ENCODE measurements around the gene GPR160. TPM values are rescaled to one million over a fixed set of nuclear protein-coding genes. Genes with fewer than 3 reads are reported as not detected.

GPR160 gene
- total RNA-seq, 1 experiment from 2014 or later, result 1.8 TPM

DNA sequence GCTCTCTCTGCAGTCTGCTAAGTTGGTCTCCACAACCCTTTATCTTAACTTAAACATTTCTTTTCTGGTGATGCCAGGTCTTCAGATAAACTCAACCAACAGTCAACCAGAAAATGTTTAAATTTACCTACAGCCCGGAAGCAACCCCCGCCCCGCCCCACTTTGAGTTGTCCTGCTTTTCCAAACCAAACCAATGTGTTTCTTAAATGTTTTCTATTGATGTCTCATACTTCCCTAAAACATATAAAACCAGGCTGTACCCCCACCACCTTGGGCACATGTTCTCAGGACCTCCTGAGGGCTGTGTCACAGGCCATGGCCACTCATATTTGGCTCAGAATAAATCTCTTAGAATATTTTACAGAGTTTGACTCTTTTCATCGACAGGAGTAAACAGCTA, 13.2 kb upstream of the GPR160 start:
- DNase-seq (ENCODE audit: unreplicated experiment), result no peak
- Mint-ChIP-seq H3K4me3 (ENCODE audit: unreplicated experiment) (no peak overlapping the region), H3K9me3 (ENCODE audit: unreplicated experiment) (peaks cover 8% of the 10 kb centered on the region), H3K36me3 (ENCODE audit: insufficient read depth, unreplicated experiment) (no peaks in the 10 kb centered on the region), H3K27me3 (ENCODE audit: insufficient read depth, unreplicated experiment) (no peaks in the 10 kb centered on the region), H3K4me1 (ENCODE audit: insufficient read depth, unreplicated experiment) (no peaks in the 10 kb centered on the region), H3K27ac (ENCODE audit: low read depth, unreplicated experiment) (no peak overlapping the region)
- TF ChIP-seq, protein P1, sequence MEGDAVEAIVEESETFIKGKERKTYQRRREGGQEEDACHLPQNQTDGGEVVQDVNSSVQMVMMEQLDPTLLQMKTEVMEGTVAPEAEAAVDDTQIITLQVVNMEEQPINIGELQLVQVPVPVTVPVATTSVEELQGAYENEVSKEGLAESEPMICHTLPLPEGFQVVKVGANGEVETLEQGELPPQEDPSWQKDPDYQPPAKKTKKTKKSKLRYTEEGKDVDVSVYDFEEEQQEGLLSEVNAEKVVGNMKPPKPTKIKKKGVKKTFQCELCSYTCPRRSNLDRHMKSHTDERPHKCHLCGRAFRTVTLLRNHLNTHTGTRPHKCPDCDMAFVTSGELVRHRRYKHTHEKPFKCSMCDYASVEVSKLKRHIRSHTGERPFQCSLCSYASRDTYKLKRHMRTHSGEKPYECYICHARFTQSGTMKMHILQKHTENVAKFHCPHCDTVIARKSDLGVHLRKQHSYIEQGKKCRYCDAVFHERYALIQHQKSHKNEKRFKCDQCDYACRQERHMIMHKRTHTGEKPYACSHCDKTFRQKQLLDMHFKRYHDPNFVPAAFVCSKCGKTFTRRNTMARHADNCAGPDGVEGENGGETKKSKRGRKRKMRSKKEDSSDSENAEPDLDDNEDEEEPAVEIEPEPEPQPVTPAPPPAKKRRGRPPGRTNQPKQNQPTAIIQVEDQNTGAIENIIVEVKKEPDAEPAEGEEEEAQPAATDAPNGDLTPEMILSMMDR (IDR thresholded peaks at IDR 0.05; ENCODE audit: unreplicated experiment), result no peak
- BruUV-seq (replicated peaks), result no TSS peak
- intact Hi-C loops (cut with micrococcal nuclease), result no loop called here
- CTCF ChIA-PET, result no interaction called here
- POLR2A ChIA-PET, result interaction anchor here (1.1 kb wide), 1 partner anchor 157 kb away, joined by 3 read pairs; the partner anchor contains the start of gene PHC3

DNA sequence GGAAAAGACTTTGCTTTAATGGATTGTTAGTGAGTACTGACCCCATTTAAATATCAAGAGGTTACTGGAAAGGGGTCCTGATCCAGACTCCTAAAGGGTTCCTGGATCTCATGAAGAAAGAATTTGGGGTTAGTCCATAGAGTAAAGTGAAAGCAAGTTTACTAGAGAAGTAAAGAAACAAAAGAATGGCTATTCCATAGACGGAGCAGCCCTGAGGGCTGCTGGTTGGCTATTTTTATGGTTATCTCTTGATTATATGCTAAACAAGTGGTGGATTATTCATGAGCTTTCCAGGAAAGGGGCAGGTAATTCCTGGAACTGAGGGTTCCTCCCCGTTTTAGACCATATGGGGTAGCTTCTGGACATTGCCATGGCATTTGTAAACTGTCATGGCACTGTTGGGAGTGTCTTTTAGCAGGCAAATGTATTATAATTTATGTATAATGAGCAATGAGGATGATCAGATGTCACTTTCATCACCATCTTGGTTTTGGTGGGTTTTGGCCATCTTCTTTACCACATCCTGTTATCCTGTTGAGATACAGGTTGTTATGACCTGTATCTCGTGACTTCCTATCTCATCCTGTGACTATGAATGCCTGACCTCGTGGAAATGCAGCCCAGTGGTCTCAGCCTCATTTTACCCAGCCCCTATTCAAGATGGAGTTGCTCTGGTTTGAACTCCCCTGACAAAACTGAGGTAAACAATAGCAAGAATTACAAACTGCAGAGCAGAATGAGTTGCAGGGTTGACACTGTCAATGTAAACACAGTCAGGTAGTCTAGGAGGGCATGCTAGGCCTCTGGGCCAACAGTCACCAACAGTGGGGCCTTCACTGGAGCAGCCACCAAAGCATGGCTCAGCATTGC, 10.3 kb upstream of the GPR160 start:
- Mint-ChIP-seq H3K27ac (ENCODE audit: low read depth, unreplicated experiment) (no peak overlapping the region), H3K4me3 (ENCODE audit: unreplicated experiment) (no peak overlapping the region), H3K27me3 (ENCODE audit: insufficient read depth, unreplicated experiment) (no peaks in the 10 kb centered on the region), H3K9me3 (ENCODE audit: unreplicated experiment) (peaks cover 8% of the 10 kb centered on the region), H3K4me1 (ENCODE audit: insufficient read depth, unreplicated experiment) (no peaks in the 10 kb centered on the region), H3K36me3 (ENCODE audit: insufficient read depth, unreplicated experiment) (no peaks in the 10 kb centered on the region)
- ChIA-PET CTCF (no interaction called here), POLR2A (no interaction called here)
- no TSS peak for BruUV-seq (replicated peaks)
- intact Hi-C loops (cut with micrococcal nuclease), result no loop called here
- TF ChIP-seq, protein P1 (IDR thresholded peaks at IDR 0.05; ENCODE audit: unreplicated experiment), result no peak
- no peak for DNase-seq (ENCODE audit: unreplicated experiment)

DNA sequence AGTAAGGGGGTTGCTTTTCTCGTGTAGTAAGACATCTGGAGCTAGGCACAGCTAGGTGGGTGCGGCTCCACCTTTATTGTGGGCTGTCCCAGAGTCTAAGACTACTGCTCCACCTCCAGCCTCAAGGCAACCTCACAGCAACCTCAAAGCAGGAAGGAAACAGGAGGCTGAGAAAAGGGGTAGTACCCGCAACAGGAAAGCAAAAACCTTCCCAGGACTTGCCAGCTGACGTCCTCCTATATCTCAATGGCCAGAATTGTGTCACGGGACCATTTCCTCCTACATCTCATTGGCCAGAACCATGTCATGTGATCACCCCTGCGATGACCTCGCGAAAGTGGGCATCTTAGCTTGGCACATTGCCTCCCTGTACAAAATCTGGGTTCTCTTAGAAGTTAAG, 4.3 kb upstream of the GPR160 start:
- intact Hi-C loops (cut with micrococcal nuclease), result no loop called here
- Mint-ChIP-seq H3K27ac (ENCODE audit: low read depth, unreplicated experiment) (no peak overlapping the region), H3K36me3 (ENCODE audit: insufficient read depth, unreplicated experiment) (no peaks in the 10 kb centered on the region), H3K9me3 (ENCODE audit: unreplicated experiment) (no peaks in the 10 kb centered on the region), H3K4me1 (ENCODE audit: insufficient read depth, unreplicated experiment) (no peaks in the 10 kb centered on the region), H3K27me3 (ENCODE audit: insufficient read depth, unreplicated experiment) (no peaks in the 10 kb centered on the region), H3K4me3 (ENCODE audit: unreplicated experiment) (no peak overlapping the region)
- TF ChIP-seq, protein P1 (IDR thresholded peaks at IDR 0.05; ENCODE audit: unreplicated experiment), result no peak
- CTCF ChIA-PET, result interaction anchor here (1.0 kb wide), 1 partner anchor 20 kb away, joined by 3 read pairs; no protein-coding TSS in a partner anchor
- no peak for DNase-seq (ENCODE audit: unreplicated experiment)
- BruUV-seq (replicated peaks), result no TSS peak
- POLR2A ChIA-PET, result no interaction called here

DNA sequence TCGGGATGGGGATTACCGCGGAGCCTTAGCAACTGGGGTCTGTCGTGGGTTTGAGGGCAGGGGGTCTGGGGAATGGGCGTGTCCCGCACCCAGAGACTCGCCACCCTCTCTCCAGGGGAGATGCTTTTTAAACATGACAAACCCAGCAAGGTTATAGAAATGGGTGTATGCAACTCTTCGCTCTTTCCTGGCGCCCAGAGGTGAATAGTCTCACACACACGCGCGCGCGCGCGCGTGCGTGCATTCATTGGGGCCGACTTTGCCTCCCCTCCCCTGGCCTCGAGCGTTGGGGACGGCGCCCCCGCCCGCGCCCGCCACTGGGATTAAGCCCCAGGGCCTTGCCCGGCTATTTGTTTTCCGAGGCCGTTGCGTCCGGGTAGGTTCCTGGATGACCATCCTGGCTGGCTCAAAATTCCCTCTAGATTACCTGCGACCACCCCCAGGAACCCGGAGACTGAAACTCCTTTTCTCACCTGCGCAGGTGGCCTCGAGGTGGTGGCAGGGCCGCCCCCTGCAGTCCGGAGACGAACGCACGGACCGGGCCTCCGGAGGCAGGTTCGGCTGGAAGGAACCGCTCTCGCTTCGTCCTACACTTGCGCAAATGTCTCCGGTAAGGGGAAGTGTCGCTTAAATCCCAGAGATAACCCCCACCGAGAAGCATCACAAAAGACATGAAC, 777 bp downstream of the GPR160 start:
- H3K4me3 Mint-ChIP-seq (ENCODE audit: unreplicated experiment), result peak overlapping the region; percentile 65
- H3K36me3 Mint-ChIP-seq (ENCODE audit: insufficient read depth, unreplicated experiment), result peaks cover 4% of the 10 kb centered on the region
- H3K9me3 Mint-ChIP-seq (ENCODE audit: unreplicated experiment), result no peaks in the 10 kb centered on the region
- TF ChIP-seq, protein P1 (IDR thresholded peaks at IDR 0.05; ENCODE audit: unreplicated experiment), result no peak
- POLR2A ChIA-PET, result no interaction called here
- BruUV-seq (replicated peaks), result no TSS peak
- H3K27me3 Mint-ChIP-seq (ENCODE audit: insufficient read depth, unreplicated experiment), result no peaks in the 10 kb centered on the region
- no peaks in the 10 kb centered on the region for H3K4me1 Mint-ChIP-seq (ENCODE audit: insufficient read depth, unreplicated experiment)
- CTCF ChIA-PET, result interaction anchor here (0.7 to 1.2 kb wide), 3 partner anchors 41 to 1990 kb away, joined by 3 read pairs; no protein-coding TSS in a partner anchor
- intact Hi-C loops (cut with micrococcal nuclease), result loop anchor here (5.0 kb wide), 1 partner anchor 176 kb away; no protein-coding TSS in a partner anchor
- peak; percentile 5 for DNase-seq (ENCODE audit: unreplicated experiment)
- no peak overlapping the region for H3K27ac Mint-ChIP-seq (ENCODE audit: low read depth, unreplicated experiment)
